T-cell (primary cell): ENCODE measurements around the gene COL25A1. TPM values are rescaled to one million over a fixed set of nuclear protein-coding genes. Genes with fewer than 3 reads are reported as not detected.

ENCODE experiments used
- ATAC-seq, 4 experiments: fragments of 200-7000 bp in 3 of 4; fragments of 150-1000 bp in 1 of 4; cut with Tn5 transposase; replicated peaks in 1 of 4; 1 replicate in 3 of 4; 2 replicates in 1 of 4; pipeline ENCODE4 v1.10.0; 2021; ENCODE audit warnings: moderate library complexity in 3 of 4, mild to moderate bottlenecking in 2 of 4, moderate number of reproducible peaks in 1 of 4
- CTCF ChIA-PET, 2 donors: fragments of 300-600 bp; sonication (Branson Sonifier 250); formaldehyde crosslinking; loops; one replicate each; lab custom pipeline; 2022; ENCODE audit warnings: antibody characterized with exemption in 2 of 2; lab: Charles Lee
- POLR2A ChIA-PET, 2 donors: fragments of 300-600 bp; sonication (Branson Sonifier 250); formaldehyde crosslinking; loops; one replicate each; lab custom pipeline; 2022; ENCODE audit warnings: antibody characterized with exemption in 2 of 2; lab: Charles Lee
- DNase-seq, 35 experiments: peaks; one replicate each; pipeline versions ENCODE4 v3.0.0 to v3.0.0-alpha.2; 2013 to 2023
- H3K27ac ChIP-seq: one replicate; pipeline ENCODE4 v1.5.1; 2013; ENCODE audit warnings: low read length
- H3K27me3 ChIP-seq, 2 experiments: replicated peaks in 1 of 2; 1 replicate in 1 of 2; 2 replicates in 1 of 2; pipeline versions ENCODE4 v1.6.1 to v1.7.0; 2013; ENCODE audit warnings: low read length in 1 of 2, mixed read lengths in 1 of 2; ENCODE audit not compliant: control insufficient read depth in 2 of 2, insufficient read depth in 2 of 2; ENCODE audit errors: extremely low read depth in 1 of 2
- H3K36me3 ChIP-seq, 2 donors: 1 replicate in 1 of 2; 2 replicates in 1 of 2; pipeline versions ENCODE4 v1.6.1 to v1.7.0; 2013; ENCODE audit warnings: low read length in 1 of 2; ENCODE audit not compliant: control insufficient read depth in 2 of 2, insufficient read depth in 1 of 2; ENCODE audit errors: extremely low read depth in 1 of 2
- H3K4me1 ChIP-seq, 2 experiments: 1 replicate in 1 of 2; 2 replicates in 1 of 2; pipeline versions ENCODE4 v1.6.1 to v1.7.0; 2013; ENCODE audit warnings: low read length in 2 of 2, mixed read lengths in 1 of 2; ENCODE audit not compliant: insufficient read depth in 2 of 2, control insufficient read depth in 1 of 2; ENCODE audit errors: extremely low read depth in 1 of 2
- H3K4me3 ChIP-seq, 2 donors: 1 replicate in 1 of 2; 2 replicates in 1 of 2; pipeline versions ENCODE4 v1.5.1 to v1.7.0; 2013; ENCODE audit warnings: mild to moderate bottlenecking in 2 of 2, low read length in 1 of 2, moderate library complexity in 1 of 2; ENCODE audit not compliant: control insufficient read depth in 1 of 2; ENCODE audit errors: extremely low read depth in 1 of 2
- H3K9me3 ChIP-seq: 2 replicates; pipeline ENCODE4 v1.7.0; 2013
- H3K27ac Mint-ChIP-seq, 2 donors: one replicate each; pipeline ENCODE4 v1.8.0; 2020 to 2021; ENCODE audit warnings: mild to moderate bottlenecking in 2 of 2, mixed read lengths in 2 of 2
- H3K27me3 Mint-ChIP-seq, 2 donors: one replicate each; pipeline ENCODE4 v1.8.0; 2021 to 2022; ENCODE audit warnings: mixed read lengths in 2 of 2
- H3K36me3 Mint-ChIP-seq: one replicate; pipeline ENCODE4 v1.8.0; 2021; ENCODE audit warnings: mixed read lengths
- H3K4me1 Mint-ChIP-seq, 3 donors: one replicate each; pipeline ENCODE4 v1.8.0; 2020 to 2022; ENCODE audit warnings: mixed read lengths in 3 of 3, mild to moderate bottlenecking in 1 of 3
- H3K4me3 Mint-ChIP-seq, 3 donors: one replicate each; pipeline ENCODE4 v1.8.0; 2020 to 2022; ENCODE audit warnings: mild to moderate bottlenecking in 3 of 3, mixed read lengths in 3 of 3, moderate library complexity in 3 of 3
- H3K9me3 Mint-ChIP-seq, 3 donors: one replicate each; pipeline ENCODE4 v1.8.0; 2020 to 2022; ENCODE audit warnings: mixed read lengths in 3 of 3
- WGBS: methylation state at CpG from one replicate; pipeline ENCODE4 v1.1.5; 2013; ENCODE audit warnings: missing lambda C conversion rate; ENCODE audit not compliant: insufficient coverage; 5-methylcytosine and 5-hydroxymethylcytosine counted together
- total RNA-seq, 35 experiments: library from RNA in 6 of 35; stranded (reverse) in 6 of 35; fragments of 120-200 nt in 1 of 35; gene quantifications; one replicate each; pipeline versions ENCODE4 v1.2.1 to v1.2.4 and lab custom pipeline; 2013 to 2026

Gene COL25A1
- total RNA-seq, 5 donors from 2014 or later (not counting 1 experiment from before 2014, with no cell fraction given), result 0.53 to 0.56 TPM; not detected in 3

GRCh38 chr4:108868606-108869227, 433.7 kb downstream of the COL25A1 start:
- CTCF ChIA-PET, result no interaction called here
- DNase-seq (no peak), ATAC-seq (no peak)
- 81% methylated on average over 1 of the region's 1 CpG for WGBS
- Mint-ChIP-seq H3K27me3 (peaks cover 10 to 12% of the 10 kb centered on the region in 2 donors), H3K27ac (no peak overlapping the region), H3K9me3 (no peaks in the 10 kb centered on the region), H3K4me1 (no peaks in the 10 kb centered on the region), H3K36me3 (no peaks in the 10 kb centered on the region), H3K4me3 (no peak overlapping the region)
- Histone ChIP-seq H3K36me3 (no peaks in the 10 kb centered on the region), H3K4me1 (no peaks in the 10 kb centered on the region), H3K9me3 (no peaks in the 10 kb centered on the region), H3K27me3 (peaks cover 0 to 3% of the 10 kb centered on the region in 2 experiments), H3K4me3 (no peak overlapping the region), H3K27ac (no peak overlapping the region)
- POLR2A ChIA-PET, result no interaction called here

GRCh38 chr4:108867476-108867875, 435.0 kb downstream of the COL25A1 start:
- Mint-ChIP-seq H3K36me3 (no peaks in the 10 kb centered on the region), H3K27me3 (peaks cover 10 to 12% of the 10 kb centered on the region in 2 donors), H3K9me3 (no peaks in the 10 kb centered on the region), H3K27ac (no peak overlapping the region), H3K4me1 (no peaks in the 10 kb centered on the region), H3K4me3 (no peak overlapping the region)
- H3K9me3 ChIP-seq, result no peaks in the 10 kb centered on the region
- no peak overlapping the region for H3K4me3 ChIP-seq
- H3K27me3 ChIP-seq, result peaks cover 0 to 3% of the 10 kb centered on the region in 2 experiments
- H3K36me3 ChIP-seq, result no peaks in the 10 kb centered on the region
- ATAC-seq, result no peak
- no peaks in the 10 kb centered on the region for H3K4me1 ChIP-seq
- no peak for DNase-seq
- POLR2A ChIA-PET, result no interaction called here
- H3K27ac ChIP-seq, result no peak overlapping the region
- CTCF ChIA-PET, result no interaction called here

- H3K27me3 ChIP-seq, result peaks cover 0 to 3% of the 10 kb centered on the region in 2 experiments
- CTCF ChIA-PET, result interaction anchor here in 1 of 2 donors (0.5 kb wide), 1 partner anchor 1135 kb away, joined by 3 read pairs; no protein-coding TSS in a partner anchor
- Mint-ChIP-seq H3K36me3 (no peaks in the 10 kb centered on the region), H3K27ac (no peak overlapping the region), H3K4me1 (peaks cover 0 to 9% (median 0%) of the 10 kb centered on the region in 3 donors), H3K27me3 (no peaks in the 10 kb centered on the region), H3K4me3 (no peak overlapping the region), H3K9me3 (no peaks in the 10 kb centered on the region)
- H3K4me3 ChIP-seq, result no peak overlapping the region
- H3K27ac ChIP-seq, result no peak overlapping the region
- WGBS, result no CpG with 5 or more reads among the region's 2 CpGs
- H3K36me3 ChIP-seq, result no peaks in the 10 kb centered on the region
- no peaks in the 10 kb centered on the region for H3K4me1 ChIP-seq
- POLR2A ChIA-PET, result no interaction called here
- no peak for DNase-seq
- no peaks in the 10 kb centered on the region for H3K9me3 ChIP-seq
- ATAC-seq, result no peak
Observed at GRCh38 chr4:108861334-108861733, 441.1 kb downstream of the COL25A1 start.

- no peak overlapping the region for H3K4me3 Mint-ChIP-seq
- H3K9me3 Mint-ChIP-seq, result no peaks in the 10 kb centered on the region
- Histone ChIP-seq H3K4me1 (peaks cover 0 to 23% of the 10 kb centered on the region in 2 experiments), H3K4me3 (no peak overlapping the region), H3K27me3 (no peaks in the 10 kb centered on the region), H3K36me3 (no peaks in the 10 kb centered on the region), H3K9me3 (no peaks in the 10 kb centered on the region), H3K27ac (no peak overlapping the region)
- WGBS, result no CpG with 5 or more reads among the region's 1 CpG
- H3K36me3 Mint-ChIP-seq, result no peaks in the 10 kb centered on the region
- ChIA-PET CTCF (no interaction called here), POLR2A (no interaction called here)
- peaks cover 0 to 5% of the 10 kb centered on the region in 2 donors for H3K27me3 Mint-ChIP-seq
- DNase-seq, result no peak
- no peak for ATAC-seq
- H3K27ac Mint-ChIP-seq, result no peak overlapping the region
- peaks cover 15 to 37% (median 27%) of the 10 kb centered on the region in 3 donors for H3K4me1 Mint-ChIP-seq
Observed at GRCh38 chr4:108854786-108855185, 447.7 kb downstream of the COL25A1 start.

- H3K4me3 Mint-ChIP-seq, result no peak overlapping the region
- no peaks in the 10 kb centered on the region for H3K9me3 ChIP-seq
- ChIA-PET CTCF (no interaction called here), POLR2A (no interaction called here)
- no peaks in the 10 kb centered on the region for H3K9me3 Mint-ChIP-seq
- no peak for DNase-seq
- H3K4me1 ChIP-seq, result peaks cover 0 to 28% of the 10 kb centered on the region in 2 experiments
- H3K27me3 ChIP-seq, result no peaks in the 10 kb centered on the region
- H3K4me3 ChIP-seq, result no peak overlapping the region
- H3K27me3 Mint-ChIP-seq, result peaks cover 0 to 5% of the 10 kb centered on the region in 2 donors
- ATAC-seq, result no peak
- peaks cover 18 to 34% (median 32%) of the 10 kb centered on the region in 3 donors for H3K4me1 Mint-ChIP-seq
- no peaks in the 10 kb centered on the region for H3K36me3 Mint-ChIP-seq
- H3K27ac ChIP-seq, result no peak overlapping the region
- H3K36me3 ChIP-seq, result no peaks in the 10 kb centered on the region
- no CpG with 5 or more reads among the region's 1 CpG for WGBS
- no peak overlapping the region for H3K27ac Mint-ChIP-seq
Observed at GRCh38 chr4:108852691-108853090, 449.8 kb downstream of the COL25A1 start.

GRCh38 chr4:108851366-108851765, 451.1 kb downstream of the COL25A1 start:
- Mint-ChIP-seq H3K27ac (no peak overlapping the region), H3K27me3 (peaks cover 0 to 5% of the 10 kb centered on the region in 2 donors), H3K4me1 (peaks cover 18 to 34% (median 32%) of the 10 kb centered on the region in 3 donors), H3K4me3 (no peak overlapping the region), H3K9me3 (no peaks in the 10 kb centered on the region), H3K36me3 (no peaks in the 10 kb centered on the region)
- DNase-seq, result no peak
- POLR2A ChIA-PET, result interaction anchor here in 1 of 2 donors (0.5 kb wide), 1 partner anchor 15 kb away, joined by 6 read pairs; no protein-coding TSS in a partner anchor
- WGBS, result no CpG with 5 or more reads among the region's 2 CpGs
- no peaks in the 10 kb centered on the region for H3K27me3 ChIP-seq
- no peak overlapping the region for H3K4me3 ChIP-seq
- H3K36me3 ChIP-seq, result no peaks in the 10 kb centered on the region
- CTCF ChIA-PET, result no interaction called here
- ATAC-seq, result no peak
- no peaks in the 10 kb centered on the region for H3K9me3 ChIP-seq
- H3K27ac ChIP-seq, result no peak overlapping the region
- peaks cover 0 to 28% of the 10 kb centered on the region in 2 experiments for H3K4me1 ChIP-seq
